ENCODE measurements around the gene COTL1. TPM values are rescaled to one million over a fixed set of nuclear protein-coding genes. Genes with fewer than 3 reads are reported as not detected.

The COTL1 gene, protein sequence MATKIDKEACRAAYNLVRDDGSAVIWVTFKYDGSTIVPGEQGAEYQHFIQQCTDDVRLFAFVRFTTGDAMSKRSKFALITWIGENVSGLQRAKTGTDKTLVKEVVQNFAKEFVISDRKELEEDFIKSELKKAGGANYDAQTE
- total RNA-seq = 531 and 535 TPM in 2 replicates

DNA sequence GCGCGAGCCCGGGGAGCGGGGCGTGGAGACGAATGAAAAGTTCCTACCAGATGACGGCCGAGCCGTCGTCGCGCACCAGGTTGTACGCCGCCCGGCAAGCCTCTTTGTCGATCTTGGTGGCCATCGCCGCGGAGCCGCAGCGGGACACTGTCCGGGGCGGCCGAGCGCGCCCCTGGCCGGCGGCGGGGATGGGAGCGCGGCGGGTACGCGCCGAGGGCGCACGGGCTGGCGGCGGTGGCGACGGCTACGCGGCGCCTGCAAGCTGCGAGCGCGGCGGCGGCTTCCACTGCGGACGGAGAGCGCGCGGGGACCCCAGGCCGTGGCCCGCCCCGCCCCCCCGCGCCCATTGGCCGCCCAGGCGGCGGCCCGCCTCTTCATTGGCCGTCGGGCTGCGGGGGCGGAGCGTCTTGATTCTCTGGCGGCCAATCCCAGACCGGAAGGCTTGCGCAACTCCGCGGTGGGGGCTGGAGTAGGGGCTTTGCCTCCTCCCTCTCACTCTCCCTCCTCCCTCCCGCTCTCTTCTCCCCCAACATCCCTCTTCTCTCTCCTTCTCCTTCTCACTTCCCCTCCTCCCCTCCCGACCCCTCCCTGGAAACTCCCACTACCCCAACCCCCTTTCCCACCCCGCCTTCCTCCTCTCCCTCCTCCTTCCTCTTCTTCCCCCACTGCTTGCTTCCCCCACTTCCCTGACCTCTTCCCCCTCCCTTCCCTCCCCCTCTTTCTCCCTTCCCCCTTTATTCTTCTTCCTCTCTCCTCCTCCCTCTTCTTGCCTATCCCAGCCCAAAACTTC is at the start of gene COTL1:
COTL1 (minus strand) TSS at position 288 of the 790 bp plus-strand sequence; CDS start at position 124, 164 bp downstream.
- peaks cover 62% of the 10 kb centered on the region for H3K4me1 Mint-ChIP-seq (ENCODE audit: low read depth)
- no peaks in the 10 kb centered on the region for H3K9me3 Mint-ChIP-seq
- peak; percentile 92 for DNase-seq (ENCODE audit: low spot score)
- peak within 1 kb of the TSS; percentile 96 for H3K4me3 Mint-ChIP-seq
- H3K36me3 Mint-ChIP-seq (ENCODE audit: low read depth) = peaks cover 33% of the 10 kb centered on the region
- intact Hi-C loops (cut with micrococcal nuclease) = loop anchor here (1.0 kb wide), 4 partner anchors 18 to 112 kb away; no protein-coding TSS in a partner anchor
- peaks cover 2% of the 10 kb centered on the region for H3K27me3 Mint-ChIP-seq (ENCODE audit: insufficient read depth)
- H3K27ac Mint-ChIP-seq = peak within 1 kb of the TSS; percentile 84

GRCh38 chr16:84665843-84666242 is 48.0 kb upstream of the COTL1 start:
- Mint-ChIP-seq H3K27ac (no peak overlapping the region), H3K4me1 (ENCODE audit: low read depth) (no peaks in the 10 kb centered on the region), H3K27me3 (ENCODE audit: insufficient read depth) (no peaks in the 10 kb centered on the region), H3K4me3 (no peak overlapping the region), H3K36me3 (ENCODE audit: low read depth) (peaks cover 38% of the 10 kb centered on the region), H3K9me3 (no peaks in the 10 kb centered on the region)
- DNase-seq (ENCODE audit: low spot score) = no peak
- intact Hi-C loops (cut with micrococcal nuclease) = no loop called here

DNA sequence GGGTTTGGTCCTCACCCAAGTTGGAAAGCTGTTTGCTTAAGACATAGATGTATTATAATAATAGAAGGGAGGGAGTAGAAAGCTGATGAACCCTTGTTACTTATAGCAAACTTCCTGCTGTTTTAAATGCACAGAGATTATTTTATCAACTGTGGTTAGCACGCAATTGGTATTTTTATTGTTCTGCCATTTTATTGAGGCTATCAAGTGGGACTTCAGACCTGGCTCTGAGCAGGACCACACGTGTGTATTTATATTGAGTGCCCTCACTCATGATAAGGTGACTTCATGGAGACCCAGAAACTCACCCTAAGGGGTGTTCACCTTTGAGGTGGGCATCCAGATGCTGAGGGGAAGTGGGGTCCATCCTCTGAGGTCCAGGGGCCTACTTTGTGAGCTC is 47.5 kb upstream of the COTL1 start:
- no peaks in the 10 kb centered on the region for H3K9me3 Mint-ChIP-seq
- no peaks in the 10 kb centered on the region for H3K4me1 Mint-ChIP-seq (ENCODE audit: low read depth)
- peaks cover 38% of the 10 kb centered on the region for H3K36me3 Mint-ChIP-seq (ENCODE audit: low read depth)
- H3K4me3 Mint-ChIP-seq = no peak overlapping the region
- no peak for DNase-seq (ENCODE audit: low spot score)
- H3K27me3 Mint-ChIP-seq (ENCODE audit: insufficient read depth) = no peaks in the 10 kb centered on the region
- H3K27ac Mint-ChIP-seq = no peak overlapping the region
- intact Hi-C loops (cut with micrococcal nuclease) = no loop called here

DNA sequence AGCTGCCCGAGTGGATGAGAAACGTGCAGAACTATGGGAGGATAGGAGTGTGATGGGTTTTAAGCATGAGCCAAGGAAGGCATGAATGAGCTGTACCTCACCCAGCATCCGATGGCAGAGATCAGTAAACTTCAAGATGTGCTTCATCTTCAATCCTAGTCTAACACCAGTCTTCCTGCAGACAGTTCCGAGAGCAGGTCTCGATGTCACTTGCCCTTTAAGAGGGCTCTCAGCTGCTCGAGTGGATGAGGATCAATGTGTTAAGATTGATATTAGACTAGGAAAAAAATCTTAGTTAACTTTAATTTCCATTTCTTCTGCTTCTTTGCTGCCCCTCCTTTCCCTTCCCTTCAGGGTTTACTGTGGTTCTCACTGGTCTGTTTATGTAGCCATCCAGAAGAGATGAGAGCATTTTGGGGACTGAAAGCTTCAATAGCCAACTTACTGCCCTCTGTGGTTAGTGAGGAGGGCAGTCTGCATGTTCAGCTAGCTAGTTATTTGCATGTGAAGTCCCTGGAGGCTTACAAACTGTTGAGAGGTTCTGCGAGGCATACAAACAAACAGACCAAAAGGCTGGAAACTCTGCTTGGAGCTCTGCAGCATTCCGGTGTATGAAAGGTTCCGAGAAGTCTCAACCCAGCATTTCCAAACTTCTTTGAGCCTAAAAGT is 45.7 kb upstream of the COTL1 start:
- Mint-ChIP-seq H3K4me1 (ENCODE audit: low read depth) (no peaks in the 10 kb centered on the region), H3K9me3 (no peaks in the 10 kb centered on the region), H3K4me3 (no peak overlapping the region), H3K27me3 (ENCODE audit: insufficient read depth) (no peaks in the 10 kb centered on the region), H3K36me3 (ENCODE audit: low read depth) (peaks cover 48% of the 10 kb centered on the region), H3K27ac (no peak overlapping the region)
- no peak for DNase-seq (ENCODE audit: low spot score)
- intact Hi-C loops (cut with micrococcal nuclease) = no loop called here

- H3K36me3 Mint-ChIP-seq (ENCODE audit: low read depth) = peaks cover 52% of the 10 kb centered on the region
Observed at GRCh38 chr16:84662471-84662870, 44.6 kb upstream of the COTL1 start.

DNA sequence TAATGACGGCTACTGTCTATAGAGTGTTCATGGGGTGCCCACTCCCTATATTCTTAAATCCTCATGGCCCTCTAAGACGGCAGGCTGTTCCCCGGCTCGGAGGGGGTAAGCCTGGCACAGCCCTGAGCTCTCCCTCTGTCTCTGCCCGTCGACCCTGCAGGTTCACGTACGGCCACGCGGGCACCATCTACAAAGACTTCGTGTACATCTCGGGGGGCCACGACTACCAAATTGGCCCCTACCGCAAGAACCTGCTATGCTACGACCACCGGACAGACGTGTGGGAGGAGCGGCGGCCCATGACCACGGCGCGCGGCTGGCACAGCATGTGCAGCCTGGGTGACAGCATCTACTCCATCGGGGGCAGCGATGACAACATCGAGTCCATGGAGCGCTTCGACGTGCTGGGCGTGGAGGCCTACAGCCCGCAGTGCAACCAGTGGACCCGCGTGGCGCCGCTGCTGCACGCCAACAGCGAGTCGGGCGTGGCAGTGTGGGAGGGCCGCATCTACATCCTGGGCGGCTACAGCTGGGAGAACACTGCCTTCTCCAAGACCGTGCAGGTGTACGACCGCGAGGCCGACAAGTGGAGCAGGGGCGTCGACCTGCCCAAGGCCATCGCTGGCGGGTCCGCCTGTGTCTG is 43.7 kb upstream of the COTL1 start:
- intact Hi-C loops (cut with micrococcal nuclease) = no loop called here
- no peak for DNase-seq (ENCODE audit: low spot score)
- H3K27ac Mint-ChIP-seq = no peak overlapping the region
- peaks cover 4% of the 10 kb centered on the region for H3K4me1 Mint-ChIP-seq (ENCODE audit: low read depth)
- no peaks in the 10 kb centered on the region for H3K27me3 Mint-ChIP-seq (ENCODE audit: insufficient read depth)
- no peaks in the 10 kb centered on the region for H3K9me3 Mint-ChIP-seq
- peaks cover 52% of the 10 kb centered on the region for H3K36me3 Mint-ChIP-seq (ENCODE audit: low read depth)
- no peak overlapping the region for H3K4me3 Mint-ChIP-seq

More at GRCh38 chr16:84662471-84662870, 44.6 kb upstream of the COTL1 start:
- DNase-seq (ENCODE audit: low spot score) = no peak
- H3K9me3 Mint-ChIP-seq = no peaks in the 10 kb centered on the region
- H3K4me3 Mint-ChIP-seq = no peak overlapping the region
- H3K4me1 Mint-ChIP-seq (ENCODE audit: low read depth) = no peaks in the 10 kb centered on the region
- intact Hi-C loops (cut with micrococcal nuclease) = no loop called here
- H3K27ac Mint-ChIP-seq = no peak overlapping the region
- H3K27me3 Mint-ChIP-seq (ENCODE audit: insufficient read depth) = no peaks in the 10 kb centered on the region

GRCh38 chr16:84660973-84661372 is 43.1 kb upstream of the COTL1 start:
- H3K27ac Mint-ChIP-seq = no peak overlapping the region
- H3K4me3 Mint-ChIP-seq = no peak overlapping the region
- peaks cover 10% of the 10 kb centered on the region for H3K4me1 Mint-ChIP-seq (ENCODE audit: low read depth)
- intact Hi-C loops (cut with micrococcal nuclease) = no loop called here
- peaks cover 49% of the 10 kb centered on the region for H3K36me3 Mint-ChIP-seq (ENCODE audit: low read depth)
- DNase-seq (ENCODE audit: low spot score) = no peak
- no peaks in the 10 kb centered on the region for H3K9me3 Mint-ChIP-seq
- no peaks in the 10 kb centered on the region for H3K27me3 Mint-ChIP-seq (ENCODE audit: insufficient read depth)

DNA sequence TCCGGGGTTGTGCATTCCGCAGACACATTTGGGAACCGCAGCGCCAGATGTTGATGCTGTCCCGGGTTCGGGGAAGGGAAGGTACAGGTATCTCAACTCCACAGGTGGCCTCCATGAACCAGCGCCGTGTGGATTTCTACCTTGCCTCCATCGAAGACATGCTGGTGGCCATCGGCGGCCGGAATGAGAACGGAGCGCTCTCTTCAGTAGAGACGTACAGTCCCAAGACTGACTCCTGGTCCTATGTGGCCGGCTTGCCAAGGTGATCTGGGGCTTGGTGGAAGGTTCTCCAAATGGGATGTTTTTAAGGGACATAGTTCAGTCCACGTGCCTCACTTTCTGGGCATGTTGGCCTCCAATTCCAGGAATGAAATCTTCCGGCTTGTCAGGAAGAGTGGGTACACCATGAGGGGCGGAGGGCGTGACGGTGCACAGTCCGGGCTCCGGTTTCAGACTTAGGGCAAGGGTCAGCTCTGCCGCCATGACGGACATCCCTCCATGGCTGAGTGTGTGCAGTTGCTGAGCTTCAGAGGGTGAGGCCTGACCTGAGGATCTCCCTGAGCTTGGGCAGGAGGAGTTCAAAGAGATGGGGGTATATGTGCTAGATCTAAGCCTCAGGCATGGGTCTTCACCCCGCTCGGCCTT is 41.9 kb upstream of the COTL1 start:
- Mint-ChIP-seq H3K36me3 (ENCODE audit: low read depth) (peaks cover 52% of the 10 kb centered on the region), H3K4me1 (ENCODE audit: low read depth) (peaks cover 17% of the 10 kb centered on the region), H3K27ac (no peak overlapping the region), H3K27me3 (ENCODE audit: insufficient read depth) (no peaks in the 10 kb centered on the region), H3K9me3 (no peaks in the 10 kb centered on the region), H3K4me3 (no peak overlapping the region)
- DNase-seq (ENCODE audit: low spot score) = no peak
- intact Hi-C loops (cut with micrococcal nuclease) = no loop called here

- no peaks in the 10 kb centered on the region for H3K27me3 Mint-ChIP-seq (ENCODE audit: insufficient read depth)
- no peaks in the 10 kb centered on the region for H3K9me3 Mint-ChIP-seq
- peaks cover 22% of the 10 kb centered on the region for H3K4me1 Mint-ChIP-seq (ENCODE audit: low read depth)
- peaks cover 48% of the 10 kb centered on the region for H3K36me3 Mint-ChIP-seq (ENCODE audit: low read depth)
- H3K4me3 Mint-ChIP-seq = no peak overlapping the region
- intact Hi-C loops (cut with micrococcal nuclease) = no loop called here
- H3K27ac Mint-ChIP-seq = no peak overlapping the region
- no peak for DNase-seq (ENCODE audit: low spot score)
Observed at GRCh38 chr16:84658690-84659089, 40.8 kb upstream of the COTL1 start.

- intact Hi-C loops (cut with micrococcal nuclease) = no loop called here
- peaks cover 46% of the 10 kb centered on the region for H3K36me3 Mint-ChIP-seq (ENCODE audit: low read depth)
- no peak for DNase-seq (ENCODE audit: low spot score)
- H3K27ac Mint-ChIP-seq = no peak overlapping the region
- H3K9me3 Mint-ChIP-seq = no peaks in the 10 kb centered on the region
- no peak overlapping the region for H3K4me3 Mint-ChIP-seq
- H3K27me3 Mint-ChIP-seq (ENCODE audit: insufficient read depth) = no peaks in the 10 kb centered on the region
- H3K4me1 Mint-ChIP-seq (ENCODE audit: low read depth) = peaks cover 33% of the 10 kb centered on the region
Observed at GRCh38 chr16:84657229-84657837, 39.5 kb upstream of the COTL1 start.

GRCh38 chr16:84656649-84657048 is 38.8 kb upstream of the COTL1 start:
- Mint-ChIP-seq H3K36me3 (ENCODE audit: low read depth) (peaks cover 43% of the 10 kb centered on the region), H3K27me3 (ENCODE audit: insufficient read depth) (no peaks in the 10 kb centered on the region), H3K27ac (peak overlapping the region; percentile 52), H3K9me3 (no peaks in the 10 kb centered on the region), H3K4me1 (ENCODE audit: low read depth) (peaks cover 40% of the 10 kb centered on the region), H3K4me3 (no peak overlapping the region)
- intact Hi-C loops (cut with micrococcal nuclease) = no loop called here
- no peak for DNase-seq (ENCODE audit: low spot score)

DNA sequence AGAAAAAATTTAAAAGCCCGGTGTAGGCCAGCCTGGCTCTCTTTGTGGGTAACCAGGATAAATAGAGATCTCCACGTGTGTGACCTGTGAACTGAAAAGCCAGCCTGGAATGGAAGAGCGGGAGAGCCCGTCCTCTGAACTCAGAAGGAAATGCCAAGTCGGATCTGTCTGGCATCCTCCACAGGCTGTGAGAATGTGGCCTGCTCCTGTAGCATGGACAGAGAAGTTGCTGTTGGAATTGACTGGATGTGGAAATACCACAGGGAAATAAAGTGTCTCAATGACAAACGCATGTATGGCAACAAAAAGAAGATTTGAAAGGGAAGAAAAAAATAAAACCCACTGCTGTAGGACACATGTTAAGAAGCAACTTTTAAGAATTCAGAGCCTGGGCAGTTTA is 37.1 kb upstream of the COTL1 start:
- no peak overlapping the region for H3K27ac Mint-ChIP-seq
- H3K4me1 Mint-ChIP-seq (ENCODE audit: low read depth) = peaks cover 56% of the 10 kb centered on the region
- intact Hi-C loops (cut with micrococcal nuclease) = no loop called here
- H3K4me3 Mint-ChIP-seq = no peak overlapping the region
- no peak for DNase-seq (ENCODE audit: low spot score)
- H3K36me3 Mint-ChIP-seq (ENCODE audit: low read depth) = peaks cover 52% of the 10 kb centered on the region
- no peaks in the 10 kb centered on the region for H3K27me3 Mint-ChIP-seq (ENCODE audit: insufficient read depth)
- peaks cover 4% of the 10 kb centered on the region for H3K9me3 Mint-ChIP-seq

Data from activated T-helper 1 cell treated with anti-CD3 and anti-CD28 coated beads, Interleukin-12 subunit alpha, Interleukin-12 subunit beta, Interleukin-2, Interleukin-4 antibody, amounts not matched to agents 30 ng/mL and 10 ng/mL and 1 ng/mL, durations not matched to agents 14 hours and 24 hours and 36 hours (primary cell).